Hepatocyte (in vitro differentiated cells): ENCODE results near the gene TIFAB. TPM values are rescaled to one million over a fixed set of nuclear protein-coding genes. Genes with fewer than 3 reads are reported as not detected.

ENCODE experiments used
- DNase-seq: peaks from one replicate; pipeline ENCODE4 v3.0.0-alpha.2; 2016; ENCODE audit warnings: low spot score
- H2AFZ ChIP-seq: fragments of 200-600 bp; sonication (generic); 2 replicates; pipeline ENCODE4 v1.6.0; 2016; ENCODE audit warnings: antibody characterized with exemption, mild to moderate bottlenecking
- H3K27ac ChIP-seq: fragments of 200-600 bp; sonication (generic); 2 replicates; pipeline ENCODE4 v1.5.1; 2016; ENCODE audit warnings: mild to moderate bottlenecking
- H3K27me3 ChIP-seq: fragments of 200-600 bp; sonication (generic); 2 replicates; pipeline ENCODE4 v1.6.1; 2016
- H3K36me3 ChIP-seq: fragments of 200-600 bp; sonication (generic); replicated peaks from 2 replicates; pipeline ENCODE4 v1.5.1; 2016; ENCODE audit warnings: low read depth; ENCODE audit not compliant: insufficient read depth
- H3K4me1 ChIP-seq: fragments of 200-600 bp; sonication (generic); 2 replicates; pipeline ENCODE4 v1.5.1; 2016; ENCODE audit warnings: mild to moderate bottlenecking, moderate library complexity; ENCODE audit not compliant: insufficient read depth
- H3K4me2 ChIP-seq: fragments of 200-600 bp; sonication (generic); 2 replicates; pipeline ENCODE4 v1.6.0; 2016
- H3K4me3 ChIP-seq: fragments of 200-600 bp; sonication (generic); 2 replicates; pipeline ENCODE4 v1.5.1; 2016; ENCODE audit warnings: mild to moderate bottlenecking
- H3K79me2 ChIP-seq: fragments of 200-600 bp; sonication (generic); 2 replicates; pipeline ENCODE4 v1.6.0; 2017; ENCODE audit warnings: mild to moderate bottlenecking
- H3K9me2 ChIP-seq: fragments of 200-600 bp; sonication (generic); replicated peaks from 2 replicates; pipeline ENCODE4 v1.6.0; 2017; ENCODE audit warnings: mild to moderate bottlenecking; ENCODE audit not compliant: insufficient read depth
- H3K9me3 ChIP-seq: fragments of 200-600 bp; sonication (generic); 2 replicates; pipeline ENCODE4 v1.5.1; 2016; ENCODE audit warnings: low read depth, mild to moderate bottlenecking
- H4K20me1 ChIP-seq: fragments of 200-600 bp; sonication (generic); 2 replicates; pipeline ENCODE4 v1.6.0; 2016; ENCODE audit warnings: mild to moderate bottlenecking; ENCODE audit not compliant: insufficient read depth, poor library complexity, severe bottlenecking
- CTCF ChIP-seq: fragments of 200-600 bp; sonication (generic); IDR thresholded peaks from 2 replicates; pipeline ENCODE4 v1.5.1; 2016; ENCODE audit warnings: antibody characterized with exemption, mild to moderate bottlenecking; ENCODE audit not compliant: poor library complexity
- EZH2 ChIP-seq: fragments of 200-600 bp; sonication (generic); IDR thresholded peaks from 2 replicates; pipeline ENCODE4 v1.6.1; 2016; ENCODE audit warnings: antibody characterized with exemption, mild to moderate bottlenecking, borderline replicate concordance
- EZH2phosphoT487 ChIP-seq: fragments of 200-600 bp; sonication (generic); IDR thresholded peaks from one replicate; pipeline ENCODE4 v1.6.1; 2018; ENCODE audit warnings: antibody characterized with exemption, mild to moderate bottlenecking, low read depth, moderate library complexity; ENCODE audit not compliant: unreplicated experiment, severe bottlenecking
- WGBS: methylation state at CpG from one replicate; pipeline ENCODE4 v1.1.6; 2016; ENCODE audit warnings: low lambda C conversion rate; ENCODE audit errors: missing lambda C conversion rate; 5-methylcytosine and 5-hydroxymethylcytosine counted together
- polyA plus RNA-seq: library from polyadenylated mRNA; unstranded; fragments of >200 nt; fragmentation: Nextera tagmentation; extraction: Ambion mirVana; gene quantifications from 2 replicates; pipeline ENCODE4 v1.2.1, GENCODE V29; 2016
- total RNA-seq: library from RNA; depleted of rRNA; stranded (reverse); fragments of >200 nt; gene quantifications from 2 replicates; pipeline ENCODE4 v1.2.3, GENCODE V29; 2014

Gene TIFAB
- total and polyA plus RNA-seq, 2 experiments from 2014 or later: not detected

- 78% methylated on average over 12 of the region's 12 CpGs for WGBS
- Histone ChIP-seq H3K27me3 (peaks cover 83% of the 10 kb centered on the region), H3K79me2 (no peaks in the 10 kb centered on the region), H3K9me3 (no peaks in the 10 kb centered on the region), H3K4me2 (no peak overlapping the region), H3K36me3 (no peaks in the 10 kb centered on the region), H3K27ac (no peak overlapping the region), H3K9me2 (no peaks in the 10 kb centered on the region), H4K20me1 (no peaks in the 10 kb centered on the region), H2AFZ (no peak overlapping the region), H3K4me1 (peaks cover 4% of the 10 kb centered on the region), H3K4me3 (no peak overlapping the region)
- no peak for TF ChIP-seq EZH2phosphoT487
- TF ChIP-seq EZH2: no peak
- no peak for TF ChIP-seq CTCF
- DNase-seq: no peak
Observed at GRCh38 chr5:135473956-135474670, 22.0 kb upstream of the TIFAB start.

GRCh38 chr5:135472141-135472540 is 20.0 kb upstream of the TIFAB start:
- Histone ChIP-seq H3K4me2 (no peak overlapping the region), H3K9me3 (no peaks in the 10 kb centered on the region), H3K27ac (no peak overlapping the region), H3K9me2 (no peaks in the 10 kb centered on the region), H2AFZ (no peak overlapping the region), H3K27me3 (peaks cover 85% of the 10 kb centered on the region), H4K20me1 (no peaks in the 10 kb centered on the region), H3K36me3 (no peaks in the 10 kb centered on the region), H3K4me1 (peaks cover 4% of the 10 kb centered on the region), H3K79me2 (no peaks in the 10 kb centered on the region), H3K4me3 (no peak overlapping the region)
- no peak for TF ChIP-seq EZH2phosphoT487
- no peak for TF ChIP-seq CTCF
- TF ChIP-seq EZH2: no peak
- 83% methylated on average over 5 of the region's 5 CpGs for WGBS
- no peak for DNase-seq

DNA sequence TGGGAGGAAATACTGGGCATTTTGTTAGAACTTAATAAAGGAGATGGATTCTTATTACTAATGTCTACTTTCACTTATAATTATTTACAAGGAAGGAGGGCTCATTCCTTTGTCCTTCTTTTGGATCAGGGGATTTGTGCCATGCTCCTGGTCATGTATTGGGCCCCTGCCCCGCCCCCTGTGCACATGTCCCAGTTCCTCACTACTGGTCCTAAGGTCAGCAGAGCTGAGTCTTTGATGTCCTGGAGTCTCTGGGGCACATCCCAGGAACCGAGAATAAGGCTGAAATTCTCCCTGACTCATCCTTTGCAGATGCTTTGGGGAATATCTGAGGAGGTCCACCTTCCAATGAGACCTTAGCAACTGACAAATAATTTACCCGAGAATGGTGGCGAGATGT is 19.6 kb upstream of the TIFAB start:
- TF ChIP-seq EZH2phosphoT487 (no peak), EZH2 (no peak), CTCF (no peak)
- Histone ChIP-seq H3K27me3 (peaks cover 85% of the 10 kb centered on the region), H3K9me2 (no peaks in the 10 kb centered on the region), H3K4me1 (peaks cover 1% of the 10 kb centered on the region), H3K4me3 (no peak overlapping the region), H4K20me1 (no peaks in the 10 kb centered on the region), H3K27ac (no peak overlapping the region), H3K4me2 (no peak overlapping the region), H3K79me2 (no peaks in the 10 kb centered on the region), H3K9me3 (no peaks in the 10 kb centered on the region), H3K36me3 (no peaks in the 10 kb centered on the region), H2AFZ (no peak overlapping the region)
- no peak for DNase-seq
- 82% methylated on average over 4 of the region's 4 CpGs for WGBS
